Measurements from ENCODE around the gene C5orf34.
"Not testable (repeated sequence)": the region's sequence is repeated elsewhere in the genome, so short reads cannot be mapped to it uniquely, and the experiment has no call there.

The C5orf34 gene

GRCh38 chr5:43514471-43514815, 505 bp downstream of the C5orf34 start:
- no peak for DNase-seq

DNA sequence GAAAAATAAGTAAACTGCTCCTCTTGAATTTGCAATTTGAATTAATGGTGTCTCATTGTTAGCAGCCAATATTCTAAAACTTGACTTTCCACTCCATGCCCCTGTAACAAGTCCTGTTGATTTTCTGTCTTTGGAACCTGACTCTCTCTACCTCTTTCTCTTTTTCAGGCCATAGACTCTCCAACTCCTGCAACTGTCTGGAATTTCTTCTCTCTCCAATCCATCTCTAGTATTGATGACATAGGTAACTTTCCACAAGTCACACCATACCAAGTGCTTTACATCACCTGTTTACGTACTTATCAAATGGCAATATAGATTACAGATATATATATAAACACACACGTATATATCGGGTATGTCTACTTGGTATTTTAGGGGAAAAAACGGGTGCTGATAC, 923 bp downstream of the C5orf34 start:
- no peak for DNase-seq

- not testable (repeated sequence) for DNase-seq
These were observed 3.9 kb downstream of the C5orf34 start for GRCh38 chr5:43511062-43511461.

DNA sequence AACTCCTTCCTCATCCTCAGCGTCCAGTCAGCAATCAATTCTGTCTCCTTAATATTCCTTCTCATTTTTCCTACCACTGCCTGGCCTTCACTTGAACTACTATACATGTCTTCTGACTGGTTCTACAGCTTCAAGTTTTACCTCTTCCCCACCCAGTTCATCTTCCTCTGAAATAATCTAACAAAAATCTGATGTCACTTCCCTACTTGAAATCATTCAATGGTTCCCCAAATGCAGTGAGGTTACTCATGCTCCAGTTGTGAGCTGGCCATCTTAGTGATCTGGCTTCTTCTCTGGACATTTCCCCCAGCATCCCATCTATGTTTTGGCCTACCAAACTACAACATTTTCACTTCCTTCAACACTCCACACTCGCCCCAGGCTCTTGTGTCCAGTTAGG, 16.4 kb downstream of the C5orf34 start:
- DNase-seq: no peak

DNA sequence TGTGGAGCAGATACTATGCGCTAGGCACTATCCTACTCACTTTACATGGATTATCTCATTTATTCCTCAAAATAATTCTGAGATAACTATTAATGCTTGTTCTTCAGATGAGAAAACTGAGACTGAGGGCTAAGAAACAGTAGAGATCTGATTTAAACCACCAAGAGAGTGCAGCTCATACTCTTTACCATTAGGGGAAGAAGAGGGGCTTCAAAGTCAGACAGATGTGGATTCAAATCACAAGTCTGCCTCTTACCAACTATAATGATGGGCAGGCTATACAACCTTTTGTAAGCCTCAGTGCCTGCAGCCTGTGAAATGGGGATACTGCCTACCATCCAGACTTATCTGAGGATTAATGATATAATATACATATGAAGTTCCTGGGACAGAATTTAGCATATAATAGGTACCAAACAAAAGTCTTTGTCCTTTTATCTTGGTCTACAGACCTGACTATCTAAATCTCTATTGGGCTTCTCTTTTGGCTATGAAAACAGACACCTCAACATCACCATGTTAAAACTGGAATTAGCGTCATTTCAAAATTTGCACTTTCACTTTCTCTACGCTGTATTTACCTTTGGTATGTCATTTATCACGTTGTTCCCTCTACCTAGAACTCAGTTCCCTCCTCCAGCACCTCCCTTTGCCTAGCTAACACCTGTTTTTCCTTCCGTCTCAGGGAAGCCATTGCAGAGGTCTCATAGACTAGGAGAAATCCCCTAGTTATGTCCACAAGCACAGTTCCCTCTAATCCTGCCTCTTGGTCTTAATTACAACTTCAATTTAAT, 17.4 kb downstream of the C5orf34 start:
- DNase-seq: no peak

GRCh38 chr5:43491326-43491725, 23.6 kb downstream of the C5orf34 start:
- DNase-seq: no peak

GRCh38 chr5:43486353-43486752, 28.6 kb downstream of the C5orf34 start:
- no peak for DNase-seq

GRCh38 chr5:43485406-43485805, 29.5 kb downstream of the C5orf34 start:
- no peak for DNase-seq

GRCh38 chr5:43484106-43484849, 30.7 kb downstream of the C5orf34 start:
- DNase-seq: peak; percentile 89

- peak; percentile 98 for DNase-seq
These were observed 31.4 kb downstream of the C5orf34 start, which contains the start of gene TMEM267 for GRCh38 chr5:43483298-43484105. Gene TMEM267 (minus strand): TSS chr5:43483865. CDS start chr5:43453969, 29,896 bp downstream.

- DNase-seq: no peak
These were observed 32.3 kb downstream of the C5orf34 start for GRCh38 chr5:43482490-43483297.

- no peak for DNase-seq
These were observed 45.1 kb downstream of the C5orf34 start for GRCh38 chr5:43469671-43470391.

GRCh38 chr5:43467100-43467499, 47.8 kb downstream of the C5orf34 start:
- no peak for DNase-seq

GRCh38 chr5:43465455-43465854, 49.5 kb downstream of the C5orf34 start:
- not testable (repeated sequence) for DNase-seq

- no peak for DNase-seq
These were observed 53.9 kb downstream of the C5orf34 start for GRCh38 chr5:43461066-43461465.

DNA sequence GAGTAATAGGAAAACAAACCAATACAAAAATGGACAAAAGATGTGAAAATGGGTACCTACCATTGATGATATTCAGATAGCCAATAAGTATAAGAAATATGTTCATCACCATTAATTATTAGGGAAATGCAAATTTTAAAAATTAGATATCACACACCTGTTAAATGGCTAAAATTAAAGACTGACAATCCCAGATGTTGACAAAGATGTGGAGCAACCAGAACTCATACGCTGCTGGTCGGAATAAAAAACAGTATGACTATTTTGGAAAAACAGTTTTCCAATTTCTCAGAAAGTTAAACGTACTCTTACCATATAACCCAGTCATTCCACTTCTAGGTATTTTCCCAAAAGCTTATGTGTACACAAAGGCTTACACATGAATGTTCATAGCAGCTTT, 58.4 kb downstream of the C5orf34 start:
- no peak for DNase-seq

DNA sequence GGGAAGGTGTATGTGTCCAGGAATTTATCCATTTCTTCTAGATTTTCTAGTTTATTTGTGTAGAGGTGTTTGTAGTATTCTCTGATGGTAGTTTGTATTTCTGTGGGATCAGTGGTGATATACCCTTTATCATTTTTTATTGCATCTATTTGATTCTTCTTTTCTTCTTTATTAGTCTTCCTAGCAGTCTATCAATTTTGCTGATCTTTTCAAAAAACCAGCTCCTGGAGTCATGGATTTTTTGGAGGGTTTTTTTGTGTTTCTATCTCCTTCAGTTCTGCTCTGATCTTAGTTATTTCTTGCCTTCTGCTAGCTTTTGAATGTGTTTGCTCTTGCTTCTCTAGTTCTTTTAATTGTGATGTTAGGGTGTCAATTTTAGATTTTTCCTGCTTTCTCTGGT, 73.4 kb downstream of the C5orf34 start:
- not testable (repeated sequence) for DNase-seq

- DNase-seq: no peak
These were observed 77.8 kb downstream of the C5orf34 start for GRCh38 chr5:43437062-43437660.

Data from midbrain (tissue), 1 donor.